ENCODE results near the gene ZC3H12C.

DNA sequence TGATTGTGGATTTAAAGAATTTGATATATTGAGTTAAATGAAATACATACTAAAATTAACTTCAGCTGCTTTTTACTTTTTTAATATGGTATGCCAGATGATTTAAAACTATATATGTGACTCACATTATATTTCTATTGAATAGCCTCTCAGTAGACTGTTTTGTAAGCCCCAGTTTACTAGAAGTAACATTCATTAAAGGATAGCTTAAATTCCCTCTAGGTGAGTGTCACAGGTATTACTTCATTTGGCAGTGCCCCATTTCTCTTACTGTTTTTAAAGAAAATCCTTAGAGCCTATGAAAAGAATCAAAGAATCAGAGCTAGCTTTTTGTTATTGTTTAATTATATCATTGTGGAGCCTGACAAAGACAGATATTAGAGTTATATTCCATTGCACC, 48.6 kb downstream of the ZC3H12C start:
- TF ChIP-seq, protein P1, sequence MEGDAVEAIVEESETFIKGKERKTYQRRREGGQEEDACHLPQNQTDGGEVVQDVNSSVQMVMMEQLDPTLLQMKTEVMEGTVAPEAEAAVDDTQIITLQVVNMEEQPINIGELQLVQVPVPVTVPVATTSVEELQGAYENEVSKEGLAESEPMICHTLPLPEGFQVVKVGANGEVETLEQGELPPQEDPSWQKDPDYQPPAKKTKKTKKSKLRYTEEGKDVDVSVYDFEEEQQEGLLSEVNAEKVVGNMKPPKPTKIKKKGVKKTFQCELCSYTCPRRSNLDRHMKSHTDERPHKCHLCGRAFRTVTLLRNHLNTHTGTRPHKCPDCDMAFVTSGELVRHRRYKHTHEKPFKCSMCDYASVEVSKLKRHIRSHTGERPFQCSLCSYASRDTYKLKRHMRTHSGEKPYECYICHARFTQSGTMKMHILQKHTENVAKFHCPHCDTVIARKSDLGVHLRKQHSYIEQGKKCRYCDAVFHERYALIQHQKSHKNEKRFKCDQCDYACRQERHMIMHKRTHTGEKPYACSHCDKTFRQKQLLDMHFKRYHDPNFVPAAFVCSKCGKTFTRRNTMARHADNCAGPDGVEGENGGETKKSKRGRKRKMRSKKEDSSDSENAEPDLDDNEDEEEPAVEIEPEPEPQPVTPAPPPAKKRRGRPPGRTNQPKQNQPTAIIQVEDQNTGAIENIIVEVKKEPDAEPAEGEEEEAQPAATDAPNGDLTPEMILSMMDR (IDR thresholded peaks at IDR 0.05), result no peak
- no peak for TF ChIP-seq POLR2A (IDR thresholded peaks at IDR 0.05)
